Measurements from ENCODE around the gene IER3. TPM values are rescaled to one million over a fixed set of nuclear protein-coding genes. Genes with fewer than 3 reads are reported as not detected.
A peak's percentile ranks its signal among the peaks of the same experiment; 100 is the strongest.

IER3 gene
- total and polyA plus RNA-seq, 9 of the 15 experiments (the other 6 are each of a cell fraction or from before 2014, with no cell fraction given), result 1.5 to 30.0 (median 11.5) TPM

DNA sequence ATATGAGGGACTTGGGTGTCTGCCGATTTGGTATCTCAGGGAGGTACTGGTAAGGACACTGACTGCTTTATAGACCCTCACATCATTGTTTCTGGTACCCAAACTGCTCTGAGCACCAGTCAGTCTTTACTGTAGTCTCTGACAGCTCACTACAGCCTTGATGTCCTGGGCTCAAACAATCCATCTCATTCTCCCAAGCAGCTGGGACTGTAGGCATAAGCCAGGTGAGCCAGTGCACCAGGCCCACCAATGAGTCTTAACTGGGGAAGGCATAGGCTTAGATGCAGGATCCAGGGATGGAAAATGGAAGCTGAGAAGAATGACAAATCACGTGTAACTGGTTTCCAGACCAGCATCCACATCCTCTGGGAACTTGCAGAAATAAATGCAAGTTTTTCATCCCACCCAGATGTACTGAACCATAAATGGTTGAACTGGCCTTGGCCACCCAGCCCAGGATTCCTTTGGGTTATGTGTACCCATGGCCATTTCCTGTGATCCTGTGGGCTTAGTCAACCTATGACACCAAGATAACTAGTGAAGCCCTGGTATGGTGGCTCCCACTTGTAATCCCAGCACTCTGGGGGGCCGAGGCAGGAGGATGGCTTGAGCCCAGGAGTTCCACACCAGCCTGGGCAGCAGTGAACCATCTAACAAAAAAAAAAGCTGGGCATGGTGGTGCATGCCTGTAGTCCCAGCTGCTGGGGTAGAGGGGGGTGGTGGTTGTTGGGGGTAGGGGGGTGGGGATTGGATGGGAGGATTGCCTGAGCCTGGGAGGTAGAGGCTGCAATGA is 18.4 kb downstream of the IER3 start (continued):
- TF ChIP-seq, protein P1, sequence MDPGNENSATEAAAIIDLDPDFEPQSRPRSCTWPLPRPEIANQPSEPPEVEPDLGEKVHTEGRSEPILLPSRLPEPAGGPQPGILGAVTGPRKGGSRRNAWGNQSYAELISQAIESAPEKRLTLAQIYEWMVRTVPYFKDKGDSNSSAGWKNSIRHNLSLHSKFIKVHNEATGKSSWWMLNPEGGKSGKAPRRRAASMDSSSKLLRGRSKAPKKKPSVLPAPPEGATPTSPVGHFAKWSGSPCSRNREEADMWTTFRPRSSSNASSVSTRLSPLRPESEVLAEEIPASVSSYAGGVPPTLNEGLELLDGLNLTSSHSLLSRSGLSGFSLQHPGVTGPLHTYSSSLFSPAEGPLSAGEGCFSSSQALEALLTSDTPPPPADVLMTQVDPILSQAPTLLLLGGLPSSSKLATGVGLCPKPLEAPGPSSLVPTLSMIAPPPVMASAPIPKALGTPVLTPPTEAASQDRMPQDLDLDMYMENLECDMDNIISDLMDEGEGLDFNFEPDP (CRISPR knock-in tag; IDR thresholded peaks at IDR 0.05), result no peak
- TF ChIP-seq GTF2A2 (tag; IDR thresholded peaks at IDR 0.05) (no peak), TCFL5 (CRISPR knock-in tag; conservative IDR thresholded peaks at IDR 0.05) (no peak; the same call in 1 of the 2 replicates), EZH2 (IDR thresholded peaks at IDR 0.05; ENCODE audit: borderline replicate concordance, low read depth, low read length) (no peak), KLF13 (tag; IDR thresholded peaks at IDR 0.05; ENCODE audit: borderline replicate concordance, low read depth) (no peak), HMGN3 (IDR thresholded peaks at IDR 0.05; ENCODE audit: borderline replicate concordance, extremely low read depth, insufficient read length, low read depth, low read length) (no peak), DNMT1 (IDR thresholded peaks at IDR 0.05) (0 out of 2 replicates have a peak, but pooled peaks have one; percentile 35), SRSF3 (IDR thresholded peaks at IDR 0.05; ENCODE audit: insufficient read depth, low read length) (no peak), ZNF175 (CRISPR knock-in tag; IDR thresholded peaks at IDR 0.05; ENCODE audit: low read depth) (no peak), HNRNPLL (IDR thresholded peaks at IDR 0.05; ENCODE audit: low read depth, low read length, poor library complexity, severe bottlenecking) (no peak), KAT7 (CRISPR knock-in tag; IDR thresholded peaks at IDR 0.05; ENCODE audit: borderline replicate concordance) (no peak), RHOXF2B (CRISPR knock-in tag; conservative IDR thresholded peaks at IDR 0.05) (no peak; the same call in 1 of the 2 replicates), POLR3G (IDR thresholded peaks at IDR 0.05; ENCODE audit: extremely low read depth, insufficient read length, insufficient replicate concordance) (no peak), NBN (IDR thresholded peaks at IDR 0.05; ENCODE audit: low read depth) (no peak)
- TF ChIP-seq, protein P2, sequence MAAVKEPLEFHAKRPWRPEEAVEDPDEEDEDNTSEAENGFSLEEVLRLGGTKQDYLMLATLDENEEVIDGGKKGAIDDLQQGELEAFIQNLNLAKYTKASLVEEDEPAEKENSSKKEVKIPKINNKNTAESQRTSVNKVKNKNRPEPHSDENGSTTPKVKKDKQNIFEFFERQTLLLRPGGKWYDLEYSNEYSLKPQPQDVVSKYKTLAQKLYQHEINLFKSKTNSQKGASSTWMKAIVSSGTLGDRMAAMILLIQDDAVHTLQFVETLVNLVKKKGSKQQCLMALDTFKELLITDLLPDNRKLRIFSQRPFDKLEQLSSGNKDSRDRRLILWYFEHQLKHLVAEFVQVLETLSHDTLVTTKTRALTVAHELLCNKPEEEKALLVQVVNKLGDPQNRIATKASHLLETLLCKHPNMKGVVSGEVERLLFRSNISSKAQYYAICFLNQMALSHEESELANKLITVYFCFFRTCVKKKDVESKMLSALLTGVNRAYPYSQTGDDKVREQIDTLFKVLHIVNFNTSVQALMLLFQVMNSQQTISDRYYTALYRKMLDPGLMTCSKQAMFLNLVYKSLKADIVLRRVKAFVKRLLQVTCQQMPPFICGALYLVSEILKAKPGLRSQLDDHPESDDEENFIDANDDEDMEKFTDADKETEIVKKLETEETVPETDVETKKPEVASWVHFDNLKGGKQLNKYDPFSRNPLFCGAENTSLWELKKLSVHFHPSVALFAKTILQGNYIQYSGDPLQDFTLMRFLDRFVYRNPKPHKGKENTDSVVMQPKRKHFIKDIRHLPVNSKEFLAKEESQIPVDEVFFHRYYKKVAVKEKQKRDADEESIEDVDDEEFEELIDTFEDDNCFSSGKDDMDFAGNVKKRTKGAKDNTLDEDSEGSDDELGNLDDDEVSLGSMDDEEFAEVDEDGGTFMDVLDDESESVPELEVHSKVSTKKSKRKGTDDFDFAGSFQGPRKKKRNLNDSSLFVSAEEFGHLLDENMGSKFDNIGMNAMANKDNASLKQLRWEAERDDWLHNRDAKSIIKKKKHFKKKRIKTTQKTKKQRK (IDR thresholded peaks at IDR 0.05; ENCODE audit: borderline replicate concordance, low read depth, low read length), result no peak
- TF ChIP-seq, protein P3, sequence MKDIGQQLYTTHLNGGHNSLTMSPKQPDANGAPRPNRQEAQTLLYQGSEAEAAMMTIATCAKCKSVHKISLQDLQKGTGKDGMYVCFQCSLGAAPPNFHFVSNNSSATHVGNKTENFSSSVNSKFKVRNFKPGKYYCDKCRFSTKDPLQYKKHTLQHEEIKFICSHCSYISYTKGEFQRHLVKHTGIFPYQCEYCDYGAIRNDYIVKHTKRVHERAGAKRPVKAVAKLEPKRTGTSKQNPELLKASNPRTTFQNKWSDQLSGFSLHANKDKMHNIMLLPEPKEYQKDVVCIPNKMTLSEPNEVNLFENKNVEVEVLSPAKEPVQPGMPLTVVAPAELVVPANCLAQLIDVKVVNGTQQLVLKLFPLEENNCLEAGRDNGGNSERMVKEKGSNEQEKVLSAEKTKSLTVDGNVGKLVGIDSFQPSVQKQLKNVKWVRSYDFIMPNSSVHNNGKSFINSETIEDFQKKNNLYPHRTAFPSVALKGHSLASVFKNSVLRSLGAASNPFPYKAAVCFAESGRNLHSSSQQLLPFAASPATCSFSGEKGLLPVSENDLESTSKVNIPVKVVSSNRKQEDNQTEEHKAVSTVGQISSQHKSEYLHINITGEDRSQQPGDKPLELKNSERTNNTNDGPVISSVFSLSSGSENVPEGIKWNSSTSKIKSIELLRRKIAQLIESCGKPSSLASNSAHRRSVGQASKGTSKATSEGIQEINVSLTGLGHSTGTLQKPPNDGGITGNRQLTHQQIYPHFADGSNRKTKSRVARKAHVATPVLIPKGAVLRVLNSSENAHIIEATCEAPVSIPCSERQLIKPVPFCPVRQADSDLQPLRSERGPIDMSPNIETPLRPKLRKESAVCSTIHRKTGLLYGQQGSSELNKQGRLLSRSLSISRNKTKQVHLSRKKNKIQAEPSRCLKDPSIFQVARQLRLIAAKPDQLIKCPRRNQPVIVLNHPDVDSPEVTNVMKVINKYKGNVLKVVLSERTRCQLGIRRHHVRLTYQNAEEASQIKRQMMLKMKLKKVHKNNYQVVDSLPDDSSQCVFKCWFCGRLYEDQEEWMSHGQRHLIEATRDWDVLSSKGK (CRISPR knock-in tag; IDR thresholded peaks at IDR 0.05), result peak; percentile 77; the same call in 1 of the 2 replicates
- TF ChIP-seq, protein P4, sequence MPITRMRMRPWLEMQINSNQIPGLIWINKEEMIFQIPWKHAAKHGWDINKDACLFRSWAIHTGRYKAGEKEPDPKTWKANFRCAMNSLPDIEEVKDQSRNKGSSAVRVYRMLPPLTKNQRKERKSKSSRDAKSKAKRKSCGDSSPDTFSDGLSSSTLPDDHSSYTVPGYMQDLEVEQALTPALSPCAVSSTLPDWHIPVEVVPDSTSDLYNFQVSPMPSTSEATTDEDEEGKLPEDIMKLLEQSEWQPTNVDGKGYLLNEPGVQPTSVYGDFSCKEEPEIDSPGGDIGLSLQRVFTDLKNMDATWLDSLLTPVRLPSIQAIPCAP (CRISPR knock-in tag; IDR thresholded peaks at IDR 0.05; ENCODE audit: borderline replicate concordance), result no peak
